OCI-LY1 (cell line): Measurements from ENCODE around the gene SKA2.

Source experiments
- H2AFZ ChIP-seq: fragments of 200-600 bp; sonication (generic), shearing (Covaris generic); 2 replicates; pipeline ENCODE4 v1.6.0; 2014; ENCODE audit warnings: antibody characterized with exemption, mild to moderate bottlenecking, low read length
- H3F3A ChIP-seq: fragments of 200-600 bp; sonication (generic), shearing (Covaris generic); 2 replicates; pipeline ENCODE4 v1.6.0; 2014; ENCODE audit warnings: mild to moderate bottlenecking, antibody characterized with exemption, low read length, moderate library complexity; ENCODE audit not compliant: insufficient read depth
- H3K27ac ChIP-seq: fragments of 200-600 bp; sonication (generic); 2 replicates; pipeline ENCODE4 v1.5.1; 2014; ENCODE audit warnings: low read length, mixed run types, mild to moderate bottlenecking, low read depth; ENCODE audit not compliant: poor library complexity, severe bottlenecking
- H3K27me3 ChIP-seq: fragments of 200-600 bp; sonication (generic); 2 replicates; pipeline ENCODE4 v1.6.0; 2014; ENCODE audit warnings: antibody characterized with exemption, mild to moderate bottlenecking, low read length, moderate library complexity; ENCODE audit not compliant: insufficient read depth
- H3K36me3 ChIP-seq: fragments of 200-600 bp; sonication (generic); 2 replicates; pipeline ENCODE4 v1.6.1; 2014; ENCODE audit warnings: mild to moderate bottlenecking, antibody characterized with exemption, low read length, moderate library complexity, mixed read lengths; ENCODE audit not compliant: insufficient read depth
- H3K4me1 ChIP-seq: fragments of 200-600 bp; sonication (generic); 2 replicates; pipeline ENCODE4 v1.5.1; 2014; ENCODE audit warnings: mild to moderate bottlenecking, low read length, moderate library complexity; ENCODE audit not compliant: insufficient read depth, severe bottlenecking
- H3K4me2 ChIP-seq: fragments of 200-600 bp; sonication (generic), shearing (Covaris generic); 2 replicates; pipeline ENCODE4 v1.6.1; 2014; ENCODE audit warnings: low read length
- H3K4me3 ChIP-seq: fragments of 200-600 bp; sonication (generic); 2 replicates; pipeline ENCODE4 v1.5.1; 2014; ENCODE audit warnings: low read length, low read depth, mild to moderate bottlenecking, mixed read lengths; ENCODE audit not compliant: poor library complexity, severe bottlenecking
- H3K79me2 ChIP-seq: fragments of 200-600 bp; shearing (Covaris generic); 2 replicates; pipeline ENCODE4 v1.6.1; 2016; ENCODE audit warnings: mixed run types, low read length, mixed read lengths; ENCODE audit not compliant: insufficient read depth
- H3K9ac ChIP-seq: fragments of 200-600 bp; sonication (generic), shearing (Covaris generic); 2 replicates; pipeline ENCODE4 v1.6.1; 2014; ENCODE audit warnings: mild to moderate bottlenecking, low read length, mixed read lengths
- H3K9me2 ChIP-seq: fragments of 200-600 bp; sonication (generic), shearing (Covaris generic); 2 replicates; pipeline ENCODE4 v1.6.1; 2014; ENCODE audit warnings: low read depth, mild to moderate bottlenecking, low read length, mixed read lengths
- H3K9me3 ChIP-seq: fragments of 200-600 bp; shearing (Covaris generic); 2 replicates; pipeline ENCODE4 v1.6.1; 2014; ENCODE audit warnings: low read length, mixed read lengths
- H4K20me1 ChIP-seq: fragments of 200-600 bp; sonication (generic), shearing (Covaris generic); 2 replicates; pipeline ENCODE4 v1.6.0; 2016; ENCODE audit warnings: mild to moderate bottlenecking, low read length; ENCODE audit not compliant: insufficient read depth
- EZH2 ChIP-seq: fragments of 200-600 bp; sonication (generic), shearing (Covaris generic); IDR thresholded peaks from 2 replicates; pipeline ENCODE4 v1.8.0; 2017; ENCODE audit warnings: borderline replicate concordance, mixed run types, mild to moderate bottlenecking, antibody characterized with exemption, low read length, moderate library complexity, mixed read lengths
- TF ChIP-seq, protein P1 (sequence below): fragments of 200-600 bp; sonication (generic), shearing (Covaris generic); IDR thresholded peaks from 2 replicates; pipeline ENCODE4 v1.5.1; 2017; ENCODE audit warnings: mild to moderate bottlenecking, antibody characterized with exemption, low read length, moderate library complexity, mixed read lengths

The SKA2 gene

DNA sequence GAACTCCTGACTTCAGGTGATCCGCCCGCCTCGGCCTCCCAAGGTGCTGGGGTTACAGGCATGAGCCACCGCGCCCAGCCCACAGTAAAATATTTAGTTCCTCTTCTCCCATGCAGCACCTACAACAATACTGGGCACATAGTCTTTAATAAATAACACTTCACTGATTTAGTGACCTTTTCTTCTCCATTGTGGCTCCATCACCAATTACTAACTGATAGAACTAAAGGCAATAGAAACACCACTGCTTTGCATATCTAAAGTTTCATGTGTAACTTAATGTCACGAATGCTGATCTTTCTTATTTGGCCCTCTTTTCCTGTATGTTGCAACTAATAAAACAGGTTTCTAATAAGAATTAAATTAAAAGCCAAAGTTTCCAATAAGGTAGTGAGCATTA is 87.2 kb downstream of the SKA2 start:
- H3K4me3 ChIP-seq = no peak overlapping the region
- H3K9me3 ChIP-seq = no peaks in the 10 kb centered on the region
- peaks cover 52% of the 10 kb centered on the region for H3K36me3 ChIP-seq
- no peak overlapping the region for H3K27ac ChIP-seq
- H3K9ac ChIP-seq = no peak overlapping the region
- H3K27me3 ChIP-seq = no peaks in the 10 kb centered on the region
- H3K79me2 ChIP-seq = no peaks in the 10 kb centered on the region
- no peaks in the 10 kb centered on the region for H3F3A ChIP-seq
- H3K9me2 ChIP-seq = no peaks in the 10 kb centered on the region
- H2AFZ ChIP-seq = no peak overlapping the region
- no peaks in the 10 kb centered on the region for H4K20me1 ChIP-seq
- H3K4me2 ChIP-seq = no peak overlapping the region
- TF ChIP-seq, protein P1, sequence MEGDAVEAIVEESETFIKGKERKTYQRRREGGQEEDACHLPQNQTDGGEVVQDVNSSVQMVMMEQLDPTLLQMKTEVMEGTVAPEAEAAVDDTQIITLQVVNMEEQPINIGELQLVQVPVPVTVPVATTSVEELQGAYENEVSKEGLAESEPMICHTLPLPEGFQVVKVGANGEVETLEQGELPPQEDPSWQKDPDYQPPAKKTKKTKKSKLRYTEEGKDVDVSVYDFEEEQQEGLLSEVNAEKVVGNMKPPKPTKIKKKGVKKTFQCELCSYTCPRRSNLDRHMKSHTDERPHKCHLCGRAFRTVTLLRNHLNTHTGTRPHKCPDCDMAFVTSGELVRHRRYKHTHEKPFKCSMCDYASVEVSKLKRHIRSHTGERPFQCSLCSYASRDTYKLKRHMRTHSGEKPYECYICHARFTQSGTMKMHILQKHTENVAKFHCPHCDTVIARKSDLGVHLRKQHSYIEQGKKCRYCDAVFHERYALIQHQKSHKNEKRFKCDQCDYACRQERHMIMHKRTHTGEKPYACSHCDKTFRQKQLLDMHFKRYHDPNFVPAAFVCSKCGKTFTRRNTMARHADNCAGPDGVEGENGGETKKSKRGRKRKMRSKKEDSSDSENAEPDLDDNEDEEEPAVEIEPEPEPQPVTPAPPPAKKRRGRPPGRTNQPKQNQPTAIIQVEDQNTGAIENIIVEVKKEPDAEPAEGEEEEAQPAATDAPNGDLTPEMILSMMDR = no peak
- no peak for TF ChIP-seq EZH2
- H3K4me1 ChIP-seq = no peaks in the 10 kb centered on the region

DNA sequence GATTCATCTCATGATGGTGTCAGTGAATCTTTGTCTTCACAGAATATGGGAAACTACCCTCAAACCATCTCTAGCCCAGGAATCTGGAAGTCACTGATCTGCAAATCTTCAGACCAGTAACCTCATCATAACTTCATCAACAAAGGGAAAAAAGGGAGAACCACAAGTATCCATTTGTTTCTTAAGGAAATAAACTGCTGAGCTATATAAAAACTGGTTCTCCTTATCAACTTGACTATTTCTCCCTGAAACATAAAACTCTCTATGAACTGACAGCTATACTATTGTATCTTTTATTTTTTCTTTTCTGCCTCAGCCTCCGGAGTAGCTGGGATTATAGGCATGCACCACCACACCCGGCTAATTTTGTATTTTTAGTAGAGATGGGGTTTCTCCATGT is 87.6 kb downstream of the SKA2 start:
- Histone ChIP-seq H3K4me1 (no peaks in the 10 kb centered on the region), H4K20me1 (no peaks in the 10 kb centered on the region), H2AFZ (no peak overlapping the region), H3K4me2 (no peak overlapping the region), H3K36me3 (peaks cover 56% of the 10 kb centered on the region), H3F3A (no peaks in the 10 kb centered on the region), H3K27me3 (no peaks in the 10 kb centered on the region), H3K4me3 (no peak overlapping the region), H3K9ac (no peak overlapping the region), H3K9me2 (no peaks in the 10 kb centered on the region), H3K9me3 (no peaks in the 10 kb centered on the region), H3K27ac (no peak overlapping the region), H3K79me2 (no peaks in the 10 kb centered on the region)
- no peak for TF ChIP-seq EZH2
- TF ChIP-seq, protein P1 = no peak

DNA sequence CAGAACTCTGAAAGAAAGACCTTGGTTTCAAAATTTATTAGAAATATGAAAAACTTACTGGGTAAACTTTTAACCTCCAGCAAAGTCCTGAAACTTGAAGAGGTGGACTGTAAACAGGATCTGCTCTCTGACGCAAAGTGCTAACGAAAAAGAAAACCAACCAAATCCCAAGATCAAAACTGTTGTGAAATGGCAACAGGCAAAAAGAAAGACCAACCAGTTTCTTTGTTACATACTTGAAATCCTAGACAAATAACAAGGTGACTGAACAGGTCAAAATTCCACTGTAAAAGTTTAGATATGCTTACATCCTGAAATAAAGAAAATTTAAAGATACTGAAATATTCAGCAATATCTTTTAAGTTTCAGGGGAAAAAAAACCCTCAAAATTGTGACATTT is 92.5 kb downstream of the SKA2 start:
- H3K36me3 ChIP-seq = peaks cover 66% of the 10 kb centered on the region
- no peaks in the 10 kb centered on the region for H3K9me2 ChIP-seq

More for the DNA sequence above, 92.5 kb downstream of the SKA2 start:
- Histone ChIP-seq H3K4me1 (no peaks in the 10 kb centered on the region), H3K79me2 (no peaks in the 10 kb centered on the region), H3K4me2 (no peak overlapping the region), H3K4me3 (no peak overlapping the region), H3K27ac (no peak overlapping the region), H2AFZ (no peak overlapping the region), H3K9me3 (no peaks in the 10 kb centered on the region), H3K9ac (no peak overlapping the region), H3F3A (no peaks in the 10 kb centered on the region), H3K27me3 (no peaks in the 10 kb centered on the region), H4K20me1 (no peaks in the 10 kb centered on the region)
- TF ChIP-seq, protein P1 = no peak
- no peak for TF ChIP-seq EZH2
